DMS79 treated with DMSO at 0.1 percent for 48 hours (cell line): ENCODE measurements around the gene SHBG.
"Not testable (repeated sequence)": the region's sequence is repeated elsewhere in the genome, so short reads cannot be mapped to it uniquely, and the experiment has no call there.

Source experiments
- DNase-seq: peaks from one replicate; lab custom pipeline; 2025; lab: John Stamatoyannopoulos, UW

The SHBG gene

GRCh38 chr17:7612294-7612640 is 17.7 kb upstream of the SHBG start:
- DNase-seq: no peak

- peak; percentile 12 for DNase-seq
These were observed 16.0 kb upstream of the SHBG start for GRCh38 chr17:7613769-7614424.

GRCh38 chr17:7614425-7615264 is 15.3 kb upstream of the SHBG start, which contains the start of gene FXR2:
Gene FXR2, minus strand, starts transcription at chr17:7614897. Its CDS starts 365 bp downstream, at chr17:7614532.
- peak; percentile 100 for DNase-seq

GRCh38 chr17:7615265-7615747 is 14.6 kb upstream of the SHBG start:
- DNase-seq: no peak

GRCh38 chr17:7618608-7619007 is 11.3 kb upstream of the SHBG start:
- no peak for DNase-seq

- DNase-seq: no peak
These were observed 9.1 kb upstream of the SHBG start for GRCh38 chr17:7620835-7621234.

- DNase-seq: no peak
These were observed 6.3 kb upstream of the SHBG start for GRCh38 chr17:7623661-7624060.

GRCh38 chr17:7625749-7626148 is 4.2 kb upstream of the SHBG start:
- not testable (repeated sequence) for DNase-seq

GRCh38 chr17:7626307-7626706 is 3.6 kb upstream of the SHBG start:
- DNase-seq: no peak

- no peak for DNase-seq
These were observed 3.0 kb upstream of the SHBG start for GRCh38 chr17:7626956-7627249.

- peak; percentile 85 for DNase-seq
These were observed 2.4 kb upstream of the SHBG start, which contains the start of gene SAT2 for GRCh38 chr17:7627250-7628121. Gene SAT2, minus strand, starts transcription at chr17:7627821. Its CDS starts 186 bp downstream, at chr17:7627635.

GRCh38 chr17:7631398-7632380 is 1.8 kb downstream of the SHBG start:
- DNase-seq: no peak

GRCh38 chr17:7632492-7632894 is 2.6 kb downstream of the SHBG start:
- DNase-seq: peak; percentile 11

- DNase-seq: no peak
These were observed 3.2 kb downstream of the SHBG start for GRCh38 chr17:7633093-7633492.

- no peak for DNase-seq
These were observed 4.4 kb downstream of the SHBG start for GRCh38 chr17:7634384-7634783.

GRCh38 chr17:7636163-7636562 is 6.2 kb downstream of the SHBG start:
- DNase-seq: no peak

- DNase-seq: no peak
These were observed 10.8 kb downstream of the SHBG start for GRCh38 chr17:7640783-7641182.

GRCh38 chr17:7641635-7642034 is 11.7 kb downstream of the SHBG start:
- not testable (repeated sequence) for DNase-seq

GRCh38 chr17:7644775-7645174 is 14.8 kb downstream of the SHBG start:
- no peak for DNase-seq

- no peak for DNase-seq
These were observed 16.5 kb downstream of the SHBG start for GRCh38 chr17:7646457-7646856.

- DNase-seq: no peak
These were observed 17.1 kb downstream of the SHBG start for GRCh38 chr17:7647018-7647417.
